Tibial nerve (tissue), 4 donors: ENCODE measurements around the gene CAMK1D. TPM values are rescaled to one million over a fixed set of nuclear protein-coding genes. Genes with fewer than 3 reads are reported as not detected.

Experiments used
- DNase-seq, 2 donors: peaks; one replicate each; pipeline ENCODE4 v3.0.0-alpha.2; 2019; ENCODE audit warnings: low spot score in 2 of 2
- H3K27ac ChIP-seq, 4 donors: fragments of 200-600 bp; sonication (generic) in 3 of 4; one replicate each; pipeline ENCODE4 v1.5.1; 2017 to 2019; ENCODE audit warnings: mild to moderate bottlenecking in 1 of 4
- H3K27me3 ChIP-seq, 2 donors: fragments of 200-600 bp; sonication (generic) in 1 of 2; one replicate each; pipeline versions ENCODE4 v1.5.1 to v1.6.0; 2017 to 2019
- H3K36me3 ChIP-seq, 3 donors: fragments of 200-600 bp; sonication (generic); one replicate each; pipeline ENCODE4 v1.5.1; 2018 to 2019
- H3K4me1 ChIP-seq, 4 donors: fragments of 200-600 bp; sonication (generic) in 3 of 4; one replicate each; pipeline ENCODE4 v1.5.1; 2017 to 2019
- H3K4me3 ChIP-seq, 4 donors: fragments of 200-600 bp; sonication (generic) in 3 of 4; one replicate each; pipeline ENCODE4 v1.5.1; 2017 to 2019; ENCODE audit warnings: mild to moderate bottlenecking in 1 of 4, moderate library complexity in 1 of 4
- H3K9me3 ChIP-seq, 4 donors: fragments of 200-600 bp; sonication (generic) in 3 of 4; one replicate each; pipeline ENCODE4 v1.5.1; 2017 to 2019
- EP300 ChIP-seq, 2 donors: sonication (generic); formaldehyde crosslinking; IDR thresholded peaks; one replicate each; pipeline ENCODE4 v1.6.1; 2017; ENCODE audit warnings: antibody characterized with exemption in 2 of 2, mild to moderate bottlenecking in 1 of 2
- POLR2A ChIP-seq, 2 donors: fragments of 450-650 bp; IDR thresholded peaks; one replicate each; pipeline ENCODE4 v1.6.1; 2017; ENCODE audit warnings: antibody characterized with exemption in 2 of 2, mild to moderate bottlenecking in 2 of 2, moderate library complexity in 2 of 2
- WGBS, 2 donors: methylation state at CpG; one replicate each; pipeline ENCODE4 v1.1.5; 2018; 5-methylcytosine and 5-hydroxymethylcytosine counted together
- total RNA-seq, 4 donors: library from RNA; depleted of rRNA; stranded (reverse); fragments of >200 nt; gene quantifications; one replicate each; pipeline ENCODE4 v1.1.0, GENCODE V29; 2016
- TF ChIP-seq, protein P1 (sequence below), 5 experiments: fragments of 200-600 bp in 3 of 5; fragments of 450-650 bp in 2 of 5; sonication (generic) in 3 of 5; IDR thresholded peaks; one replicate each; pipeline ENCODE4 v1.5.1; 2016 to 2019; ENCODE audit warnings: antibody characterized with exemption in 5 of 5, mild to moderate bottlenecking in 3 of 5, moderate library complexity in 2 of 5

Gene CAMK1D
- total RNA-seq, 4 donors from 2014 or later = 6.9 to 20.5 (median 17.2) TPM

GRCh38 chr10:12394241-12395033, 45.1 kb downstream of the CAMK1D start:
- 84 to 91% methylated on average over 8 of the region's 8 CpGs for WGBS, 2 donors
- no peak overlapping the region for H3K4me3 ChIP-seq
- H3K4me1 ChIP-seq = peaks cover 0 to 22% (median 7%) of the 10 kb centered on the region in 4 donors
- no peaks in the 10 kb centered on the region for H3K9me3 ChIP-seq
- no peak overlapping the region for H3K27ac ChIP-seq
- TF ChIP-seq POLR2A (IDR thresholded peaks at IDR 0.05) = no peak
- no peak for TF ChIP-seq EP300 (IDR thresholded peaks at IDR 0.05)
- TF ChIP-seq, protein P1, sequence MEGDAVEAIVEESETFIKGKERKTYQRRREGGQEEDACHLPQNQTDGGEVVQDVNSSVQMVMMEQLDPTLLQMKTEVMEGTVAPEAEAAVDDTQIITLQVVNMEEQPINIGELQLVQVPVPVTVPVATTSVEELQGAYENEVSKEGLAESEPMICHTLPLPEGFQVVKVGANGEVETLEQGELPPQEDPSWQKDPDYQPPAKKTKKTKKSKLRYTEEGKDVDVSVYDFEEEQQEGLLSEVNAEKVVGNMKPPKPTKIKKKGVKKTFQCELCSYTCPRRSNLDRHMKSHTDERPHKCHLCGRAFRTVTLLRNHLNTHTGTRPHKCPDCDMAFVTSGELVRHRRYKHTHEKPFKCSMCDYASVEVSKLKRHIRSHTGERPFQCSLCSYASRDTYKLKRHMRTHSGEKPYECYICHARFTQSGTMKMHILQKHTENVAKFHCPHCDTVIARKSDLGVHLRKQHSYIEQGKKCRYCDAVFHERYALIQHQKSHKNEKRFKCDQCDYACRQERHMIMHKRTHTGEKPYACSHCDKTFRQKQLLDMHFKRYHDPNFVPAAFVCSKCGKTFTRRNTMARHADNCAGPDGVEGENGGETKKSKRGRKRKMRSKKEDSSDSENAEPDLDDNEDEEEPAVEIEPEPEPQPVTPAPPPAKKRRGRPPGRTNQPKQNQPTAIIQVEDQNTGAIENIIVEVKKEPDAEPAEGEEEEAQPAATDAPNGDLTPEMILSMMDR (IDR thresholded peaks at IDR 0.05) = no peak
- H3K36me3 ChIP-seq = no peaks in the 10 kb centered on the region
- no peak for DNase-seq
- H3K27me3 ChIP-seq = no peaks in the 10 kb centered on the region

GRCh38 chr10:12396093-12396492, 46.7 kb downstream of the CAMK1D start:
- peaks cover 0 to 7% (median 2%) of the 10 kb centered on the region in 4 donors for H3K4me1 ChIP-seq
- H3K9me3 ChIP-seq = no peaks in the 10 kb centered on the region
- no peaks in the 10 kb centered on the region for H3K36me3 ChIP-seq
- no peak overlapping the region for H3K4me3 ChIP-seq
- WGBS, 2 donors = 93 to 95% methylated on average over 9 of the region's 9 CpGs
- no peak for TF ChIP-seq POLR2A (IDR thresholded peaks at IDR 0.05)
- TF ChIP-seq, protein P1 (IDR thresholded peaks at IDR 0.05) = no peak
- TF ChIP-seq EP300 (IDR thresholded peaks at IDR 0.05) = no peak
- H3K27me3 ChIP-seq = no peaks in the 10 kb centered on the region
- no peak overlapping the region for H3K27ac ChIP-seq
- no peak for DNase-seq

GRCh38 chr10:12396567-12396966, 47.2 kb downstream of the CAMK1D start:
- WGBS, 2 donors = 82 to 90% methylated on average over 6 of the region's 6 CpGs

GRCh38 chr10:12397147-12397896, 48.0 kb downstream of the CAMK1D start:
- Histone ChIP-seq H3K4me3 (no peak overlapping the region), H3K4me1 (no peaks in the 10 kb centered on the region), H3K27ac (no peak overlapping the region), H3K9me3 (no peaks in the 10 kb centered on the region), H3K36me3 (no peaks in the 10 kb centered on the region), H3K27me3 (no peaks in the 10 kb centered on the region)
- 85 to 87% methylated on average over 10 of the region's 10 CpGs for WGBS, 2 donors
- TF ChIP-seq, protein P1 (IDR thresholded peaks at IDR 0.05) = no peak
- no peak for TF ChIP-seq EP300 (IDR thresholded peaks at IDR 0.05)
- no peak for TF ChIP-seq POLR2A (IDR thresholded peaks at IDR 0.05)
- no peak for DNase-seq

More at GRCh38 chr10:12396567-12396966, 47.2 kb downstream of the CAMK1D start:
- H3K27me3 ChIP-seq = no peaks in the 10 kb centered on the region
- TF ChIP-seq POLR2A (IDR thresholded peaks at IDR 0.05) = no peak
- TF ChIP-seq, protein P1 (IDR thresholded peaks at IDR 0.05) = no peak
- no peak for DNase-seq
- H3K4me1 ChIP-seq = peaks cover 0 to 2% (median 0%) of the 10 kb centered on the region in 4 donors
- H3K4me3 ChIP-seq = no peak overlapping the region
- H3K27ac ChIP-seq = no peak overlapping the region
- H3K36me3 ChIP-seq = no peaks in the 10 kb centered on the region
- H3K9me3 ChIP-seq = no peaks in the 10 kb centered on the region

- no peak for DNase-seq
- no peaks in the 10 kb centered on the region for H3K27me3 ChIP-seq
- WGBS, 2 donors = 49 to 69% methylated on average over 2 of the region's 2 CpGs
- no peak overlapping the region for H3K4me3 ChIP-seq
- no peaks in the 10 kb centered on the region for H3K4me1 ChIP-seq
- no peak overlapping the region for H3K27ac ChIP-seq
- no peaks in the 10 kb centered on the region for H3K9me3 ChIP-seq
- H3K36me3 ChIP-seq = no peaks in the 10 kb centered on the region
- TF ChIP-seq POLR2A (IDR thresholded peaks at IDR 0.05) (no peak), EP300 (IDR thresholded peaks at IDR 0.05) (no peak)
- TF ChIP-seq, protein P1 (IDR thresholded peaks at IDR 0.05) = no peak
Observed at GRCh38 chr10:12397941-12398340, 48.6 kb downstream of the CAMK1D start.
